ENCODE measurements around the gene SPDL1.

The SPDL1 gene

GRCh38 chr5:169634606-169635005 is 51.0 kb downstream of the SPDL1 start:
- no peak for DNase-seq

- DNase-seq, result no peak
These were observed 52.4 kb downstream of the SPDL1 start for GRCh38 chr5:169635936-169636335.

- DNase-seq, result no peak
These were observed 53.0 kb downstream of the SPDL1 start for GRCh38 chr5:169636477-169637084.

GRCh38 chr5:169637085-169637548 is 53.5 kb downstream of the SPDL1 start, which contains the start of gene DOCK2:
TSS of gene DOCK2 (plus strand) at chr5:169637275. CDS start at chr5:169637327, 52 bp downstream.
- no peak for DNase-seq

- DNase-seq, result no peak
These were observed 54.1 kb downstream of the SPDL1 start for GRCh38 chr5:169637549-169638121.

GRCh38 chr5:169641253-169641652 is 57.7 kb downstream of the SPDL1 start:
- no peak for DNase-seq

- no peak for DNase-seq
These were observed 63.3 kb downstream of the SPDL1 start for GRCh38 chr5:169646856-169647255.

- no peak for DNase-seq
These were observed 64.0 kb downstream of the SPDL1 start for GRCh38 chr5:169647566-169647965.

- no peak for DNase-seq
These were observed 65.2 kb downstream of the SPDL1 start for GRCh38 chr5:169648725-169649310.

- no peak for DNase-seq
These were observed 65.9 kb downstream of the SPDL1 start for GRCh38 chr5:169649486-169649885.

- no peak for DNase-seq
These were observed 67.2 kb downstream of the SPDL1 start for GRCh38 chr5:169650701-169651331.

- DNase-seq, result no peak
These were observed 68.0 kb downstream of the SPDL1 start for GRCh38 chr5:169651526-169651925.

GRCh38 chr5:169652057-169652456 is 68.5 kb downstream of the SPDL1 start:
- no peak for DNase-seq

GRCh38 chr5:169653091-169653490 is 69.5 kb downstream of the SPDL1 start:
- no peak for DNase-seq

Data from NCI-H1694 treated with DMSO at 0.1 percent for 48 hours (cell line).